Measurements from ENCODE around the gene RPS3A. TPM values are rescaled to one million over a fixed set of nuclear protein-coding genes. Genes with fewer than 3 reads are reported as not detected.
A peak's percentile ranks its signal among the peaks of the same experiment; 100 is the strongest.

RPS3A gene
- 1,312 TPM for total RNA-seq
- long read RNA-seq, transcript RPS3A-205 (6 exons, 674 nt) = minor isoform, 11 of 1,750 reads
- long read RNA-seq, transcript RPS3A-201 (6 exons, 934 nt) = major isoform, 1,654 of 1,750 reads
- long read RNA-seq, partial matches to known transcripts = 41 of 1,750 reads
- long read RNA-seq, other reads (novel, unspliced or antisense) = 41 of 1,750 reads

DNA sequence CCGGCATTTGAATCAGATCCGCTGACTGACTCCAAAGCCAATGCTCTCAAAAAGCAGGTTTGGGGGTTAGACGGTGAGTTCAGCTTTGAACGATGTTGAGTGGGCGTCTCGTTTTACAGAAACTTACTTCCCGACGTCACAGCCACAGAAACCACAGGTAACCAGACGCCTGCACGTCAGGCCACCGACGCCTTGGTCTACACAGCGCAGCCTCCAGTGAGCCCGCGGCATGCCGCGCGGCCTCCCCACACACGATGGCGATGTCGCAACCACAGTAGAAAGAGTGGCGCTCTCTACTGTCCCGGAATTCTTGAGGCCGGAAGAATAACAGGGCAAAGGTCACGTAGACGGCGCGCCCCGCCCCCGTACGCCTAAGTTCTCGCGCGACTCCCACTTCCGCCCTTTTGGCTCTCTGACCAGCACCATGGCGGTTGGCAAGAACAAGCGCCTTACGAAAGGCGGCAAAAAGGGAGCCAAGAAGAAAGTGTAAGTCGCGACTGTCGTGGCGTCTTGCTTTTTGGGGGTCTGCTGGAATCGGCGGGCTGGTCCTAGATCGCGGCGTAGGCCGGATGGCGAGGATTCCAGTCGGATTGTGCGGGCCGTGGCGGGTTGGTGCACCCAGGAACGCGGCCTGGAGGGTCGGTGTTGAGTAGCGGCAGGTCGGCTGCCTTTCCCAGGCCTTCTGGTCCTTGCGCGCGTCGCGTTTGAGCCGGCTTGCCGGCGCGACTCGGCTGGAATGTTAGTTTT is at the start of gene RPS3A:
TSS of gene RPS3A (plus strand) at position 400 of the 747 bp plus-strand sequence. CDS start at position 425, 25 bp downstream.
- DNase-seq (ENCODE audit: low spot score) = peak; percentile 97

DNA sequence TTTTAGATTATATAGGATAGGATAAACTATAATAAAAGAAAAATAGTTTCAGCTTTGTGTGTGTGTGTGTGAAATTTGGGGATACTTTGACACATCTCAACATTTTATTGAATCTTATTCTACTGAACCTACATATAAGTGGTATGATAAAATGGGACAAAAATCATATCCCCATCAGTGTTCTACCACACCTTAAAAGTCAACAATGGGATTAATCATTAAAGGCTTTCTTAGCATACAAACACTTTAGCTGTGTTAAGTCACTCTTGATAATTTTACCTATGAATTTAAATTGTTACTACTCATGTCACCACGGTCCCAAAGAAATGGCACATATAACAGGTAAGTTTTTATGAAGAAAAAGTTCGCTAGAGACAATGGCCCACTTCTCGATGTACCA is 46.6 kb upstream of the RPS3A start:
- no peak for DNase-seq (ENCODE audit: low spot score)

DNA sequence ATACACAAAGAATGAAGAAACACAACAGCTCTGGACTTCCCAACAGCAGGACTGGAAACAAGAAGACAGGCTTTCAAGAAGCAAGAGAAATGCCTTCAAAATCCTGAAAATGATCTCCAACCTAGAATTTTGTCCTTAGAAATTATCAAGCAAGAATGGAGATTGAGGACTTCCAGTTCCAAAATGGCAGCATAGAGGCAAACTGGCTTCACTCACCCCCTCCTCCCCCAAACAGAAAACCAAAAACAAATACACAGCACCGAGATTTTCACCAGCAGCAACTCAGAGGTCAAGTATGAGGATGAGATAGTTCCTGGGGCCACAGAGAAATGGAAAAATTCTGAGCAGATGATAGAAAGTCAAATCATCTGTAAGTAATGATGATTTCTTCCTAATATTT is 43.9 kb upstream of the RPS3A start:
- no peak for DNase-seq (ENCODE audit: low spot score)

DNA sequence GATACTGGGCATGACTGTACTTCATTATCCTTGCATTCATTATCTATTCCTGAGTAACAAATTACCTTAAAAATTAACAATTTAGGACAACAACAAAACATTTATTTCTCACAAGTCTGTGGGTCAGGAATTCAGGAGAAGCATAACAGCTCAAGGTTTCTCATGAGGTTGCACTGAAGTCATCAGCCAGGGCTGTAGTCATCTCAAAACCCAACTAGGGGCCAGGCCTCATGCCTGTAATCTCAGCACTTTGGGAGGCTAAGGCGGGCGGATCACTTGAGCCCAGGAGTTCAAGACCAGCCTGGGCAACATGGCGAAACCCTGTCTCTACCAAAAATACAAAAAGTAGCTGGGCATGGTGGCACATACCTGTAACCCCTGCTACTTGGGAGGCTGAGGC is 36.3 kb upstream of the RPS3A start:
- DNase-seq (ENCODE audit: low spot score) = peak; percentile 47

DNA sequence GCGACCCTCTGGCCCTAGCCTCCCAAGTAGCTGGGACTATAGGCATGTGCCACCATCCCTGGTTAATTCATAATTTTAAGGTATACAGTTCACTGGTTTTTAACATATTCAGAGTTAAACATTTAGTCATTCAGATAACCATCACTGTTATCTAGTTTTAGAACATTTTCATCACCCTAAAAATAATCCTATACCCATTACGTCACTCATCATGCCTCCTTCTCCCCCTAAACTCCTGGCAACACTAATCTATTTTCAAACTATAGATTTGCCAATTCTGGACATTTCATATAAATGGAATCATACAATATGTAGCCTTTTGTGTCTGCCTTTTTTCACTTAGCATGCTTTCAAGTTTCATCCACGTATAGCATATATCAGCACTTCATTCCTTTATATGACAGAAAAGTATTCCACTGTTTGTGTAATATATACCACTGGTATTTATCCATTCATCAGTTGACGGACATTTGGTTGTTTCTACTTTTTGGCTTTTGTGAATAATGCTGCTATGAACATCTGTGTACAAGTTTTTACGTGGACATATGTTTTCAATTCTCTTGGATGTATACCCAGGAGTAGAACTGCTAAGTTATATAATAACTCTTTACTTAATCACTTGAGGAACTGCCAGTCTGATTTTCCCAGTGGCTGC is 32.0 kb upstream of the RPS3A start:
- peak; percentile 5 for DNase-seq (ENCODE audit: low spot score)

DNA sequence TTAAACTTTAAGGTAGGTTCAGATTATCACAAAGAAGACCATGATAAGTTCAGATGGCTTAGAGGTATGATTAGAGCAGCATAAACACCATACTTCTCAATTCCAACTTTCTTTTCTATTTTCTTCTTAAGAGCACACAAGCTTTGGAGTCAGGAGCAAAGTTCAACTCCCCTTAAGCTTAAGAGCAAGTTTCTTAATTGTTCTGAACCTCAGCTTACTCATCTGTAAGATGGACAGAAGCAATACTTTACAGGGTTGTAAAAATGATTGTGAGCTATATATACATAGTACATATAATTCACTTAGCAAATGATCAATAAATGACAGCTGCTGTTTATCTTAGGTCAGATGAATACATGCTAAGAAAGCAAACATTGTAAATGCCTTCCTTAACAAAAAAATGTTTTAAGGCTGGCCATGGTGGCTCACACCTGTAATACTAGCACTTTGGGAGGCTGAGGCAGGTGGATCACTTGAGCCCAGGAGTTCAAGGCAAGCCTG is 25.0 kb upstream of the RPS3A start:
- no peak for DNase-seq (ENCODE audit: low spot score)

DNA sequence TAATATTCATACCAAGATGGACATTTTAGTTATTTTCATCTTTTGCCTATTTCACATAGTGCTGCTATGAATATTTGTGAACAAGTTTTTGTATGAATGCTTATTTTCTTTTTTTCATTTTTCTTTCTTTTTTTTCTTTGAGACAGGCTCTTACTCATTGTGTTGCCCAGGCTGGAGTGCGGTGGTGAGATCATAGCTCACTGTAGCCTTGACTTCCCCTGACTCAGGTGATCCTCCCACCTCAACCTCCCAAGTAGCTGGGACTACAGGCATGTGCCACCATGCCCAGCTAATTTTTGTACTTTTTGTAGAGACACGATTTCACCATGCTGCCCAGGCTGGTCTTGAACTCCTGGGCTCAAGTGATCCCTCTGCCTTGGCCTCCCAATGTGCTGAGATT is 21.4 kb upstream of the RPS3A start:
- DNase-seq (ENCODE audit: low spot score) = peak; percentile 6

DNA sequence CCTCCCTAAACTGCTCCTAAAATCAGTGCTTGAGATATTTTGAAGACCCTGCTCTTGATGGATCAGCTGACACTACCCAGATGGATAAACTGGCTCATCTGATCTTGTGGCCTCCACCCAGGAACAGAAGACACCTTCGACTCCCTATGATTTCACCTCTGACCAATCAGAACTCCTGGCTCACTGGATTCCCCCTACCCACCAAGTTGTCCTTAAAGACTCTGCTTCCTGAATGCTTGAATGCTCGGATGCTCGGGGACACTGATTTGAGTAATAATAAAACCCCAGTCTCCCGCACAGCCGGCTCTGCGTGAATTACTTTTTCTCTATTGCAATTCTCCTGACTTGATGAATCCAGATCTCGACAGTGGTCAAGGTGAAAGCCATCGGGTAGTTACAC is 12.0 kb upstream of the RPS3A start:
- no peak for DNase-seq (ENCODE audit: low spot score)

DNA sequence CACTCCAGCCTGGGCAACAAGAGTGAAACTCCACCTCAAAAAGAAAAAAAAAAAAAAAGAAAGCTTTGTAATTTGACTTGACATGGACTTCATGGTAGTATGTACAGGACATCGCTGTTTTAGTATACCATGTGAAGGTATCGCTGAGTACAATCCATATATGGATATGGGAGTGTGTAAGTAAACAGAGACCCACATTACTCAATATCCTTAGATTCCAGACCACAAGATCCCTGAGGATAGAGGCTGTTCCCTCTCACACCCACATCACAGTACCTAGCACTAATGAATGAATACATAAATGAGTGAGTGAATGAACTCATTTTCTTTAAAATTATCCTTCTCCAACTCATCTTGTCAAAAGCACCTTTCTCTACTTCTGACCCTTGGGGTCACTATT is 8.4 kb upstream of the RPS3A start:
- DNase-seq (ENCODE audit: low spot score) = no peak

DNA sequence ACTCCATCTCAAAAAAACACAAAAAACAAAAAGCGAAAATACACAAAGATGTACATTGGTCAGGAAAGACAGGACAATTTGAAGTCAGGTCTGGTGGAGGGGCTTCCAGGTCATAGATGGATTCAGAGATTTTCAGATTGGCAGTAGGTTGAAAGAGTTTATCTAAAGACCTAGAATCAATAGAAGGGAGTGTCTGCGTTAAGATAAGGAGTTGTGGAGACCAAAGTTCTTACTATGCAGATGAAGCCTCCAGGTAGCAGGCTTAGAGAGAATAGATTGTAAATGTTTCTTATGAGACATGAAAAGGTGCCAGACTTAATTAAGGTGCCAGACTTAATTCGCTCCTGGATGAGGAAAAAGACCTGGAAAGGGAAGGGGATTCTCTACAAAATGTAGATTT is 6.9 kb upstream of the RPS3A start:
- DNase-seq (ENCODE audit: low spot score) = no peak

DNA sequence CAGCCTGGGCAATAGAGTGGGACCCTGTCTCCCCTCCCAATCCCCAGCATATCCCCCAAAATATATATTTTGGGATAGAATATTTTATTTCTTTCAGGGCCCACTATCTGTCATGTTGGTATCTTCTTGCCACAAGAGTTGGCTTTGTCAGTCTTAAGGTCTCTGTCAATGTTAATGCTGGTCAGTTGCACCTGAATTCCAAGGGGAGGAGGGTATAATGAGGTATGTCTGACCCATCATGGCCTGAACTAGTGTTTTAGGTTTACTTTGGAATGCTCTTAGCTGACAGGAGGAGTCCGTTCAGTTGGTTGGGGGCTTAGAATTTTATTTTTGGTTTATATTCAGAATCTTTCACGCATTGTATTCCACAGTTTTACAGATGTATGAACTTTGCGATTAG is 6.2 kb upstream of the RPS3A start:
- DNase-seq (ENCODE audit: low spot score) = no peak

DNA sequence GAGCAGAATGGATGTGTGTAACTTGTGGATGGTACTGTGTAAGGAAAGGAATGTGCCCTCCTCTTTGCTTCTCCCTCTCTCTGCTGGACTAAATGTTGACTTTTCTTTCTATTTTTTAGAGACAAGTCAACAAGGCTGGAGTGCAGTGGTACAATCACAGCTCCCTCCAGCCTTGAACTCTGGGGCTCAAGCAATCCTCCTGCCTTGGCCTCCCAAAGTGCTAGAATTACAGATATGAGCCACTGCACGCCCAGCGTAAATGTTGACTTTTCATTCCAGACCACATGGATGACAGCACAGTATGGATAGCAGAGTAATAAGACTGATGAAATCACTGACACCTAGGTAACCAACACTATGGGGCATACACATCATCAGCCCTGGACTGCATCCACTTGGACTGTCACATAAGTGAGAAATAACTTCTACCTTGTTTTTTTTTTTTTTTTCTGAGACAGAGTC is 5.1 kb upstream of the RPS3A start:
- no peak for DNase-seq (ENCODE audit: low spot score)

DNA sequence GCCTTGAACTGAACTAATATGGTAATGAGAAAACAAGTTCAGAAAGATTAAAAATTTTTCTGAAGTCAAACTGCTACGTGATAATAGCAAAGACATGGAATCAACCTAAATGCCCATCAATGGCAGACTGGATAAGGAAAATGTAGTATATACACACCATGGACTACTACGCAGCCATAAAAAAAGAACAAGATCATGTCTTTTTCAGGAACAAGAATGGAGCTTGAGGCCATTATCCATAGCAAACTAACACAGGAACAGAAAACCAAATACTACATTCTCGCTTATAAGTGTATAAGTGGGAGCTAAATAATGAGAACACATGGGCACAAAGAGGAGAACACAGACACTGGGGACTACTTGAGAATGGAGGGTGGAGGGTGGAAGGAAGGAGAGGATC is 4.3 kb upstream of the RPS3A start:
- no peak for DNase-seq (ENCODE audit: low spot score)

DNA sequence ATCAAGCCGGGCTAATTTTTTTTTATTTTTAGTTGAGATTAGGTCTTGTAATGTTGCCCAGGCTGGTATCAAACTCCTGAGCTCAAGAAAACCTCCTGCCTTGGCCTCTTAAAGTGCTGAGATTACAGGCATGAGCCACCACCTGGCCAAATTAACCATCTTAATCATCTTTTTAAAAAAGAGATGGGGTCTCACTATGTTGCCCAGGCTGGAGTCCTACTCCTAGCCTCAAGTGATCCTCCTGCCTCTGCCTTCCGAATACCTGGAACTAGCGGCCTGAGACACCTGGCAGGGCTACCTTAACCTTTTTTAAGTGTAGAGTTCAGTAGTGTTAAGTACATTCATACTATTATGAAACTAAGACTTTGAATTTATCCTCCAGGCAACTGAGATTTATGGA is 1.7 kb upstream of the RPS3A start:
- DNase-seq (ENCODE audit: low spot score) = no peak

DNA sequence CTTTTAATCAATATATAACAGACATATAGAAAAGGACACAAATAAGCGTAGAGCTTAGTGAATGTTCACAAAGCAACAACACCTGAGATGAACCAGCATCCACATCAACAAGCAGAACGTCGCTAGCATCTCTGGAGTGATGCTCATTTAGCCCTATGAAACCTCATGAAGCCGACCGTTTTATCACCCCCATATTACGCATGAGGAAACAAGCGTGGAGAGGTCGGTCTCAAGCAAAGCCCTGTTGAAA is 524 bp upstream of the RPS3A start:
- DNase-seq (ENCODE audit: low spot score) = no peak

DNA sequence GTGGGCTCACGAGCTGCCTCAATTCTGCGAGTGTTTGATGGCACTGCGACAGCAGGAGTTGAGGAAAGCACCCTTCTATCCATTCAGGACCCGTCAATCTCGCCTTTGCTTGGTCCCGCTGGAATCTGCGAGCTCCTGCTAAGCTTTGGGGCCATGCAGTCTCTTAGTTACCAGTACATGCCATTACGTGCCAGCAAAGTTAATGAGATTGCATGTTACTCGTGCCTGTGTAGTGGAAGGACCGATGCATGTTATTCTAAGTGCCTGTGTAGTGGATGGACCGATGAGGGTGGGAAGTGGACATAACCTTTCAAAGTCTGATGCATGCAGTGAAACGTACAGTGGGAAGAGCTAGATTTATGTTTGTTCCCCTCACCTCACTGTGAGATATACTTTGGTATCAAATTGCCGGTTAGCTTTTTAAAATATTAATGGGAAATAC is 569 bp downstream of the RPS3A start:
- no peak for DNase-seq (ENCODE audit: low spot score)

DNA sequence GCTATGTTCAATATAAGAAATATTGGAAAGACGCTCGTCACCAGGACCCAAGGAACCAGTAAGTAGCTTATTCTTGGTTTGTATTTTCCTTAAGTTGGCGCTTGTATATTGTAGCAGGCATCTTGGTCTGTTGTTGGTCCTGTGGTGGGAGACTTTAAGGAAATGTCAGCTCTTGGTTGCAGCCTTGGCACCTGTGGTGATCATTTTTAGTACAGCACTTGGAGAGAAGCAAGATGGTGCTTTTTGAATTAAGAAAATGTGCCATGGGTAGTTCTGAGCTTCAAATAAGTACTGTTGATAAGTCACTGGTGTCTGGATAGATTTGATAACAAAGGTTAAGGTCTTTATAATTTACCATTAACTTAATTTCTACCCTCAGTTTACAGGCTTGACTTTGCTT is 1.1 kb downstream of the RPS3A start:
- no peak for DNase-seq (ENCODE audit: low spot score)

DNA sequence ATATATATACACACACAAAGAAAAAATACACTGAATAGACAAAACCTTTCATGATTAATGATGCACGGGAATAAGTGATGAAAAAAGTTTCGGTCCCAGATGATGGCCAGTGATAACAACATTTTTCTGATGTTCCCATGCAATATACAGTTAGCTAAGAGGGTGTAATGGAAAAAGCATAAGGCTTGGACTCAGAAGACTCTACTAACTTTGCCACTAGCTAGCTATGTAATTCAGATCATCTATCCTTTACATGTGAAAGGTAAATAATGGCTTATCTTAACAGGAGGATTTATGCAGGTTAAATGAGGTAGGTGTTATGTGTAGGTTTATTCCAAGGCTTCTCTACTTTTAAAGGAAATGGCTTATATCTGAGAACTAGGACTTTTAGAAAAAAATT is 4.3 kb downstream of the RPS3A start:
- DNase-seq (ENCODE audit: low spot score) = no peak

DNA sequence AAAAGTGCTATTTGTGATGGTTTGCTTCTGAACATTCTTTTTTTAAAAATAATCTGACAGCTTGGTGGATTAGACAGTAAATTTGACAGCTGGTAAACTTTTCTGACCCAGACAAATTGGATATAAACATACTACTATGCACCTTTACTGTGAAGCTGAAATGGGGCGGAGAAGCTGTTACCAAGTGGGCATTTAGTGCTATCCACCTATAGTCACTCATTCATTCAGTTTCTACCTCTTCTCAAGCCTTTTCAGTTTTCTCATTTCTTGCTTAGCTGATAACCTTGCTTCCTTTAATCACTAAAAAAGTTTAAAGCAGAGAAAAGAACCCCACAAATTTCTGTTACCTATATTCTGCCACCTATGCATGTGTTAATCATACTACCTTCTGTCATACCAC is 5.2 kb downstream of the RPS3A start:
- no peak for DNase-seq (ENCODE audit: low spot score)

DNA sequence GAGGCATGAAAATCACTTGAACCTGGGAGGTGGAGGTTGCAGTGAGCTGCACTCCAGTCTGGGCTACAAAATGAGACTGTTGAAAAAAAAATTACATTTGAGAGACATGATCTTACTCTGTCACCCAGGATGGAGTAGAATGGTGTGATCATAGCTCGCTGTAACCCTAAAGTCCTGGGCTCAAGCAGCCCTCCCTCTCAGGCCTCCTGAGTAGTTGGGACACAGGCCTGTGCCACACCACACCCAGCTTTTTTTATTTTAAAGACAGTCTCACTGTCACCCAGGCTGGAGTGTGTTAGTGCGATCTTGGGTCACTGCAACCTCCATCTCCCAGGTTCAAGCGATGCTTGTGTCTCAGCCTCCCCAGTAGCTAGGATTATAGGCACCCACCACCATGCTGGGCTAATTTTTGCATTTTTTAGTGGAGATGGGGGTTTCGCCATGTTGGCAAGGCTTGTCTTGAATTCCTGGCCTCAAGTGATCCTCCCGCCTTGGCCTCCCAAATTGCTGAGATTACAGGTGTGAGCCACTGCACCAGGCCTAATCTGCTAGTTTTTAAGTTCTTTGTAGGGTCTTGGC is 6.1 kb downstream of the RPS3A start:
- DNase-seq (ENCODE audit: low spot score) = no peak

DNA sequence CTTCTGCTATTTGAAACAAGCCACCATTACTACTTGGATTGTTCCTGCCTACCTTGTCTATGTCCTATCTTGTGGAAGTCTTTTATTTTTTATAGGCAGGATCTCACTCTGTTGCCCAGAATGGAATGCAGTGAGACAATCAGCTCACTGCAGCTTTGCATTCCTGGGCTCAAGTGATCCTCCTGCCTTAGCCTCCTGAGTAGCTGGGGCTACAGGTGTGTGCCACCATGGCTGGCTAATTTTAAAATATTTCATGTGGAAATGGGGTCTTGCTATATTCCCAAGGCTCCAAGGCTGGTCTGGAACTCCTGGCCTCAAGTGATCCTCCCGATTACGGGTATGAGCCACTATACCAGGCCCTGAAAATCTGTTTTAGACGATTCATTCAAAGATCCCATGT is 7.6 kb downstream of the RPS3A start:
- no peak for DNase-seq (ENCODE audit: low spot score)

DNA sequence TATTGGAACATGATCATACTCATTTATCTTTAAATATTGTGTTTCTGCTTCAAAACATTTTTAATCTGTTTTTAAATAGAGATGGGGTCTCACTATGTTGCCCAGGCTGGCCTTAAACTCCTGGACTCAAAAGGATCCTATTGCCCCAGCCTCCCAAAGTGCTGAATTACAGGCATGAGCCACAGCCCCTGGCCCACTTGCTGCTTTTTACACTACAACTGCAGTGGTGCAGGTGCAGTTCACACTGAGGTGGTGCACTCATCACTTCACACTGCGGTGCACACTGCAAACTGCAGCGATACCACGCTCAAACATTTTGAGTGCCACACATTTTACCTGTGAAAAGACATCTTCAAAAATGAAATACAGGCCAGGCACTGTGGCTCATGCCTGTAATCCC is 10.8 kb downstream of the RPS3A start:
- DNase-seq (ENCODE audit: low spot score) = no peak

Data from mesenteric fat pad (tissue), 1 donor.